ENCODE data around the gene GPR37. TPM values are rescaled to one million over a fixed set of nuclear protein-coding genes. Genes with fewer than 3 reads are reported as not detected.

Gene GPR37, protein sequence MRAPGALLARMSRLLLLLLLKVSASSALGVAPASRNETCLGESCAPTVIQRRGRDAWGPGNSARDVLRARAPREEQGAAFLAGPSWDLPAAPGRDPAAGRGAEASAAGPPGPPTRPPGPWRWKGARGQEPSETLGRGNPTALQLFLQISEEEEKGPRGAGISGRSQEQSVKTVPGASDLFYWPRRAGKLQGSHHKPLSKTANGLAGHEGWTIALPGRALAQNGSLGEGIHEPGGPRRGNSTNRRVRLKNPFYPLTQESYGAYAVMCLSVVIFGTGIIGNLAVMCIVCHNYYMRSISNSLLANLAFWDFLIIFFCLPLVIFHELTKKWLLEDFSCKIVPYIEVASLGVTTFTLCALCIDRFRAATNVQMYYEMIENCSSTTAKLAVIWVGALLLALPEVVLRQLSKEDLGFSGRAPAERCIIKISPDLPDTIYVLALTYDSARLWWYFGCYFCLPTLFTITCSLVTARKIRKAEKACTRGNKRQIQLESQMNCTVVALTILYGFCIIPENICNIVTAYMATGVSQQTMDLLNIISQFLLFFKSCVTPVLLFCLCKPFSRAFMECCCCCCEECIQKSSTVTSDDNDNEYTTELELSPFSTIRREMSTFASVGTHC
- polyA plus RNA-seq (2013, experiment 1 of 2): 10.8 TPM
- 10.5 TPM for polyA plus RNA-seq (2013, experiment 2 of 2)

DNA sequence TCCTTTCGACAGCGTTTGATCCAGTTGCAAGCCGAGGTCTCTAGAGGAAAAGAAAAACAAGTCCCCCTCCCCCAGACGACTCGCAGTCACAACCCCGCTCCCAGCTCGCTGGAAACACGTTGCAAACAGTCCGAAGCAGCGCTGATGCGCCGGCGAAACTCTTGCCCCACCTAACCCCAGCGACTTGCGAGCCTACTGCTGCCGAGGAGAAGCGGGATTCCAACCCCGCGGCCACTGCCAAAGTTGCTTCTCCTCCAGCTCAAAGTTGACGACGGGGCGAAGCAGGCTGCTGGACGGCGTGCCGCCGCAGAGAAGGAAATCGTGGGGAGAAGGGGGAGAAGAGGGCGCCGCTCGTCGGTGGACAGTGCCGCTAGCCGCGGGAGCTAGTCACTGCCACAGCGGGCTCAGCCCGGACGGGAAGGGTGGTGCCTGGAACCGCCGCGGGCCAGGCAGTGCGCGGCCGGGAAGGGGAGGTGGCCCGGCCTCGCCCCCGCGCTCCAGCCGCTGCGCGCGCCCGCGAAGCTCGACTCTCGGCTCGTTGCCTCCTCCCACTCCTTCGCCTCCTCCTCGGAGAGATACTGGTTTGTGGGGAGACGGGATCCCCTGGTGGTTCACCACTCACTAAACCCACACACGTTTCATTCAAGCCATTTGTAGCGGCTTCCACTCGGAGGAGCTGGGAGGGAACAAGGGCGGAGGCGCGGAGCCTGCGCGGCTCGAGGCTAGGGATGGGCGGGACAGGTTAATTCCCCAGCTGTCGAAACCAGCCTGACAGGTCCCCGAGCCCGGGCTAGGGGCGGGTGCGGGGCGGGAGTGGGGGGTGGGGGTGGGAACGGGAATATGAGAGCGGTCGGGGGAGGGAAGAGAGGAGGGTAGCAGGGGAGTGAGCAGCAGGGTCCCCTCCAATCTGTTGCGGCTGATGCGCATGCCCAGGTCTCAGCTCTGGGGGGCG is at the start of gene GPR37:
Gene GPR37, minus strand, starts transcription at position 392 of the 952 bp plus-strand sequence. CDS start 816 bp downstream, outside the sequence.
- H3K9me3 ChIP-seq (ENCODE audit: control insufficient read depth, low read length): peaks cover 4% of the 10 kb centered on the region

GRCh38 chr7:124813994-124814798 is 48.6 kb upstream of the GPR37 start:
- Histone ChIP-seq H3K36me3 (ENCODE audit: control insufficient read depth, insufficient read depth, low read length) (no peaks in the 10 kb centered on the region), H3K4me1 (ENCODE audit: control insufficient read depth, insufficient read depth, low read length, poor library complexity, severe bottlenecking) (no peaks in the 10 kb centered on the region), H3K4me3 (ENCODE audit: extremely low read depth, insufficient read depth, low read length, poor library complexity, severe bottlenecking) (no peak overlapping the region), H3K9me3 (ENCODE audit: control insufficient read depth, low read length) (no peaks in the 10 kb centered on the region), H3K27ac (ENCODE audit: low read depth, low read length, severe bottlenecking) (no peak overlapping the region)
- no CpG with 5 or more reads among the region's 2 CpGs for WGBS, 2 experiments (ENCODE audit: insufficient coverage in 2 of 2)

More for the DNA sequence above, at the start of gene GPR37:
- no peak within 1 kb of the TSS for H3K27ac ChIP-seq (ENCODE audit: low read depth, low read length, severe bottlenecking)
- WGBS, 2 experiments (ENCODE audit: insufficient coverage in 2 of 2): 0 to 1% methylated on average over 20 to 41 of the region's 81 CpGs
- peak within 1 kb of the TSS; percentile 67 for H3K4me3 ChIP-seq (ENCODE audit: extremely low read depth, insufficient read depth, low read length, poor library complexity, severe bottlenecking)
- peaks cover 7% of the 10 kb centered on the region for H3K4me1 ChIP-seq (ENCODE audit: control insufficient read depth, insufficient read depth, low read length, poor library complexity, severe bottlenecking)
- no peaks in the 10 kb centered on the region for H3K36me3 ChIP-seq (ENCODE audit: control insufficient read depth, insufficient read depth, low read length)

DNA sequence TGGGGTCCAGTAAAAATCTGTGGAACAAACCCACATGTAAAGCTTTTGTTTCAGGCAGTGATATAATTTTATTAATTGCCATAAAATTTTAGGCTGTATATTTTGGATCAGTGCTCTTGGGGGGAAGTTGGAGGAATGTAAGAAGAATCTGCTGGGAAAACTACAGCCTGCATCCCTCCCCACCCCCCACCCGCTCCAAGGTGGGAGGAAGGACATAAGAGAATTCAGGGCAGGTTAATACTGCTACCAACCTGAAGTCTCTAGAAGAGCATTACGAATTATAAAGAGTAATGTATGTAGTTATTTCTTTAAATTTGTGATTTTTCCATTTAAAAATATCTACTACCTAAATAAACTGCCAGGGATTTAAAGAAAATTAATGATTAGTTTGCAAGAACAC is 47.2 kb upstream of the GPR37 start:
- WGBS, 2 experiments (ENCODE audit: insufficient coverage in 2 of 2): no CpG with 5 or more reads among the region's 2 CpGs
- H3K4me1 ChIP-seq (ENCODE audit: control insufficient read depth, insufficient read depth, low read length, poor library complexity, severe bottlenecking): no peaks in the 10 kb centered on the region
- H3K27ac ChIP-seq (ENCODE audit: low read depth, low read length, severe bottlenecking): no peak overlapping the region
- H3K36me3 ChIP-seq (ENCODE audit: control insufficient read depth, insufficient read depth, low read length): no peaks in the 10 kb centered on the region
- no peaks in the 10 kb centered on the region for H3K9me3 ChIP-seq (ENCODE audit: control insufficient read depth, low read length)
- no peak overlapping the region for H3K4me3 ChIP-seq (ENCODE audit: extremely low read depth, insufficient read depth, low read length, poor library complexity, severe bottlenecking)

- 86% methylated on average over 1 of the region's 1 CpG; no CpG with 5 or more reads in 1 of the 2 experiments for WGBS, 2 experiments (ENCODE audit: insufficient coverage in 2 of 2)
- H3K36me3 ChIP-seq (ENCODE audit: control insufficient read depth, insufficient read depth, low read length): no peaks in the 10 kb centered on the region
- H3K4me3 ChIP-seq (ENCODE audit: extremely low read depth, insufficient read depth, low read length, poor library complexity, severe bottlenecking): no peak overlapping the region
- no peaks in the 10 kb centered on the region for H3K9me3 ChIP-seq (ENCODE audit: control insufficient read depth, low read length)
- no peak overlapping the region for H3K27ac ChIP-seq (ENCODE audit: low read depth, low read length, severe bottlenecking)
- H3K4me1 ChIP-seq (ENCODE audit: control insufficient read depth, insufficient read depth, low read length, poor library complexity, severe bottlenecking): no peaks in the 10 kb centered on the region
These were observed 45.7 kb upstream of the GPR37 start for GRCh38 chr7:124811341-124811740.

- Histone ChIP-seq H3K36me3 (ENCODE audit: control insufficient read depth, insufficient read depth, low read length) (no peaks in the 10 kb centered on the region), H3K4me1 (ENCODE audit: control insufficient read depth, insufficient read depth, low read length, poor library complexity, severe bottlenecking) (no peaks in the 10 kb centered on the region), H3K27ac (ENCODE audit: low read depth, low read length, severe bottlenecking) (no peak overlapping the region), H3K9me3 (ENCODE audit: control insufficient read depth, low read length) (no peaks in the 10 kb centered on the region), H3K4me3 (ENCODE audit: extremely low read depth, insufficient read depth, low read length, poor library complexity, severe bottlenecking) (no peak overlapping the region)
- 33% methylated on average over 1 of the region's 3 CpGs; no CpG with 5 or more reads in 1 of the 2 experiments for WGBS, 2 experiments (ENCODE audit: insufficient coverage in 2 of 2)
These were observed 45.0 kb upstream of the GPR37 start for GRCh38 chr7:124810605-124811004.

- H3K27ac ChIP-seq (ENCODE audit: low read depth, low read length, severe bottlenecking): no peak overlapping the region
- H3K4me1 ChIP-seq (ENCODE audit: control insufficient read depth, insufficient read depth, low read length, poor library complexity, severe bottlenecking): no peaks in the 10 kb centered on the region
- H3K4me3 ChIP-seq (ENCODE audit: extremely low read depth, insufficient read depth, low read length, poor library complexity, severe bottlenecking): no peak overlapping the region
- no peaks in the 10 kb centered on the region for H3K9me3 ChIP-seq (ENCODE audit: control insufficient read depth, low read length)
- 83 to 96% methylated on average over 3 to 4 of the region's 5 CpGs for WGBS, 2 experiments (ENCODE audit: insufficient coverage in 2 of 2)
- no peaks in the 10 kb centered on the region for H3K36me3 ChIP-seq (ENCODE audit: control insufficient read depth, insufficient read depth, low read length)
These were observed 42.6 kb upstream of the GPR37 start for GRCh38 chr7:124808206-124808605.

DNA sequence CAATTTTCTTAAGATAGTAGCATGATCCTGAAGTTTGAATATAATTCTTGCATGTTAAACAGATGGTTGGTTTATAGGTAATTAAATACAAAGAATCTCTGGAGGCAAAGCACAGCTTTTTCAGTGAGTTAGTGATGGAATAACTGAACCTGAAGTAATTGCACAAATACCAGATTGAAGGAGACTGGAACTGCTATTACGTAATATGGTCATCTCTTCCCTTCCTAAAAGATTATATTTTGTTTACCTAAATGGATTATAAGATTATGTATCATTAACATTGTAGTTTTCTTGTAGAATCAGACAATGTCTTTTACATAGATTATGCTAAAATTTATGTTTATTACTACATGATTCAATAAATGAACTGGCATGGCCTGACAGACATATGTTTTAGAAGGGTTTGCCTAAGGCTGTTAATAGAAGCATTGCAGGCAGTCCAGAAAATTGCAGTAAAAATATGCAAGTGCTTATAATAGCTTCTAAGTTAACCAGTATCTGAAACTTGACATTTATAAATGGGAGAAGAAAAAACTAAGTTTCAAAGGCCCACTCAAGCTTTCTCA is 35.8 kb upstream of the GPR37 start:
- no peaks in the 10 kb centered on the region for H3K36me3 ChIP-seq (ENCODE audit: control insufficient read depth, insufficient read depth, low read length)
- H3K4me1 ChIP-seq (ENCODE audit: control insufficient read depth, insufficient read depth, low read length, poor library complexity, severe bottlenecking): no peaks in the 10 kb centered on the region
- no peak overlapping the region for H3K27ac ChIP-seq (ENCODE audit: low read depth, low read length, severe bottlenecking)
- no peaks in the 10 kb centered on the region for H3K9me3 ChIP-seq (ENCODE audit: control insufficient read depth, low read length)
- no CpG with 5 or more reads among the region's 1 CpG for WGBS, 2 experiments (ENCODE audit: insufficient coverage in 2 of 2)
- H3K4me3 ChIP-seq (ENCODE audit: extremely low read depth, insufficient read depth, low read length, poor library complexity, severe bottlenecking): no peak overlapping the region

GRCh38 chr7:124800386-124800785 is 34.8 kb upstream of the GPR37 start:
- Histone ChIP-seq H3K36me3 (ENCODE audit: control insufficient read depth, insufficient read depth, low read length) (no peaks in the 10 kb centered on the region), H3K4me1 (ENCODE audit: control insufficient read depth, insufficient read depth, low read length, poor library complexity, severe bottlenecking) (no peaks in the 10 kb centered on the region), H3K4me3 (ENCODE audit: extremely low read depth, insufficient read depth, low read length, poor library complexity, severe bottlenecking) (no peak overlapping the region), H3K27ac (ENCODE audit: low read depth, low read length, severe bottlenecking) (peak overlapping the region; percentile 52), H3K9me3 (ENCODE audit: control insufficient read depth, low read length) (no peaks in the 10 kb centered on the region)
- 87 to 92% methylated on average over 2 of the region's 2 CpGs for WGBS, 2 experiments (ENCODE audit: insufficient coverage in 2 of 2)

DNA sequence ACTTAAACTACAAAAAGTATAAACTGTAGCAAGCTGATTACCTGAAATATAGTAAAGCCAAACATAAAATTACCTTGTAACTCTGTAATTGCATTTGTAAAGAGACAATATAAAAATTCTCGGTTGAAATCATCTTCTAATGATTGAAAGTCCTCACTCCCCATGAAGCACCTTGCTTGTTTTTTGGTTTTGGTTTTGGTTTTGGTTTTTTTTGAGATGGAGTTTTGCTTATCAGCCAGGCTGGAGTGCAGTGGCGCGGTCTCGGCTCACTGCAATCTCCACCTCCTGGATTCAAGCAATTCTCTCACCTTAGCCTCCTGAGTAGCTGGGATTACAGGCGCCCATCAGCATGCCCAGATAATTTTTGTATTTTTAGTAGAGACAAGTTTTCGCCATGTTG is 33.9 kb upstream of the GPR37 start:
- H3K36me3 ChIP-seq (ENCODE audit: control insufficient read depth, insufficient read depth, low read length): no peaks in the 10 kb centered on the region
- no peak overlapping the region for H3K27ac ChIP-seq (ENCODE audit: low read depth, low read length, severe bottlenecking)
- H3K4me3 ChIP-seq (ENCODE audit: extremely low read depth, insufficient read depth, low read length, poor library complexity, severe bottlenecking): no peak overlapping the region
- 93 to 100% methylated on average over 2 of the region's 6 CpGs for WGBS, 2 experiments (ENCODE audit: insufficient coverage in 2 of 2)
- no peaks in the 10 kb centered on the region for H3K9me3 ChIP-seq (ENCODE audit: control insufficient read depth, low read length)
- H3K4me1 ChIP-seq (ENCODE audit: control insufficient read depth, insufficient read depth, low read length, poor library complexity, severe bottlenecking): no peaks in the 10 kb centered on the region
